PC-9 (cell line): ENCODE measurements around the gene SLC38A8. TPM values are rescaled to one million over a fixed set of nuclear protein-coding genes. Genes with fewer than 3 reads are reported as not detected.

Experiments used
- BruUV-seq: library from RNA; stranded (reverse); fragments of 400-500 nt; replicated peaks from 2 replicates; lab custom pipeline; 2021; lab: Mats Ljungman, UMichigan
- CTCF ChIA-PET: fragments of 300-600 bp; sonication (Branson Sonifier 250); formaldehyde crosslinking; loops from one replicate; lab custom pipeline; 2022; ENCODE audit warnings: antibody characterized with exemption; lab: Charles Lee
- POLR2A ChIA-PET: fragments of 300-600 bp; sonication (Branson Sonifier 250); formaldehyde crosslinking; loops from one replicate; lab custom pipeline; 2022; ENCODE audit warnings: antibody characterized with exemption; ENCODE audit not compliant: unreplicated experiment; lab: Charles Lee
- DNase-seq, 2 experiments: peaks; one replicate each; pipeline versions ENCODE4 v3.0.0 to v3.0.0-alpha.2; 2015 to 2022; ENCODE audit warnings: mixed read lengths in 1 of 2
- H2AFZ ChIP-seq: fragments of 200-600 bp; sonication (generic); 2 replicates; pipeline ENCODE4 v1.8.1; 2017; ENCODE audit warnings: antibody characterized with exemption
- H3F3A ChIP-seq: fragments of 200-600 bp; sonication (generic); 2 replicates; pipeline ENCODE4 v1.8.1; 2017; ENCODE audit warnings: antibody characterized with exemption, mild to moderate bottlenecking, low read depth; ENCODE audit not compliant: insufficient read depth
- H3K27ac ChIP-seq: fragments of 200-600 bp; sonication (generic); 2 replicates; pipeline ENCODE4 v1.6.1; 2016; ENCODE audit warnings: mixed run types
- H3K27me3 ChIP-seq: fragments of 200-600 bp; sonication (generic); 2 replicates; pipeline ENCODE4 v1.6.1; 2016; ENCODE audit warnings: low read depth, mixed run types; ENCODE audit not compliant: insufficient read depth
- H3K36me3 ChIP-seq: fragments of 200-600 bp; sonication (generic); 2 replicates; pipeline ENCODE4 v1.6.1; 2016; ENCODE audit warnings: low read depth, mixed run types
- H3K4me1 ChIP-seq: fragments of 200-600 bp; sonication (generic); replicated peaks from 2 replicates; pipeline ENCODE4 v1.6.1; 2016; ENCODE audit warnings: mixed run types; ENCODE audit not compliant: insufficient read depth
- H3K4me2 ChIP-seq: fragments of 200-600 bp; sonication (generic); 2 replicates; pipeline ENCODE4 v1.6.1; 2017; ENCODE audit warnings: mixed run types
- H3K4me3 ChIP-seq: fragments of 200-600 bp; sonication (generic); 2 replicates; pipeline ENCODE4 v1.6.1; 2016; ENCODE audit warnings: mixed run types
- H3K79me2 ChIP-seq: fragments of 200-600 bp; sonication (generic); 2 replicates; pipeline ENCODE4 v1.6.1; 2017; ENCODE audit warnings: low read depth, mixed run types
- H3K9me2 ChIP-seq: fragments of 200-600 bp; sonication (generic); 2 replicates; pipeline ENCODE4 v1.8.1; 2017; ENCODE audit warnings: mild to moderate bottlenecking; ENCODE audit not compliant: insufficient read depth
- H3K9me3 ChIP-seq: fragments of 200-600 bp; sonication (generic); 2 replicates; pipeline ENCODE4 v1.8.1; 2016; ENCODE audit warnings: low read depth; ENCODE audit not compliant: insufficient read depth
- H4K20me1 ChIP-seq: fragments of 200-600 bp; sonication (generic); 2 replicates; pipeline ENCODE4 v1.8.1; 2017; ENCODE audit not compliant: insufficient read depth
- EZH2 ChIP-seq: fragments of 200-600 bp; sonication (generic); IDR thresholded peaks from 2 replicates; pipeline ENCODE4 v1.8.0; 2017; ENCODE audit warnings: antibody characterized with exemption, low read depth
- intact Hi-C: fragments of 100-400 bp; cut with micrococcal nuclease; formaldehyde crosslinking; loops from one replicate; pipeline ENCODE4 v1.10.0; 2022; ENCODE audit not compliant: unreplicated experiment
- total RNA-seq: library from RNA; stranded (reverse); gene quantifications from 2 replicates; pipeline ENCODE4 v1.2.3, GENCODE V29; 2021
- TF ChIP-seq, protein P1 (sequence below): fragments of 200-600 bp; sonication (generic); conservative IDR thresholded peaks from 2 replicates; pipeline ENCODE4 v1.6.1; 2017; ENCODE audit warnings: mixed run types, antibody characterized with exemption, mild to moderate bottlenecking, moderate library complexity

SLC38A8 gene
- total RNA-seq, 1 experiment from 2014 or later: not detected

DNA sequence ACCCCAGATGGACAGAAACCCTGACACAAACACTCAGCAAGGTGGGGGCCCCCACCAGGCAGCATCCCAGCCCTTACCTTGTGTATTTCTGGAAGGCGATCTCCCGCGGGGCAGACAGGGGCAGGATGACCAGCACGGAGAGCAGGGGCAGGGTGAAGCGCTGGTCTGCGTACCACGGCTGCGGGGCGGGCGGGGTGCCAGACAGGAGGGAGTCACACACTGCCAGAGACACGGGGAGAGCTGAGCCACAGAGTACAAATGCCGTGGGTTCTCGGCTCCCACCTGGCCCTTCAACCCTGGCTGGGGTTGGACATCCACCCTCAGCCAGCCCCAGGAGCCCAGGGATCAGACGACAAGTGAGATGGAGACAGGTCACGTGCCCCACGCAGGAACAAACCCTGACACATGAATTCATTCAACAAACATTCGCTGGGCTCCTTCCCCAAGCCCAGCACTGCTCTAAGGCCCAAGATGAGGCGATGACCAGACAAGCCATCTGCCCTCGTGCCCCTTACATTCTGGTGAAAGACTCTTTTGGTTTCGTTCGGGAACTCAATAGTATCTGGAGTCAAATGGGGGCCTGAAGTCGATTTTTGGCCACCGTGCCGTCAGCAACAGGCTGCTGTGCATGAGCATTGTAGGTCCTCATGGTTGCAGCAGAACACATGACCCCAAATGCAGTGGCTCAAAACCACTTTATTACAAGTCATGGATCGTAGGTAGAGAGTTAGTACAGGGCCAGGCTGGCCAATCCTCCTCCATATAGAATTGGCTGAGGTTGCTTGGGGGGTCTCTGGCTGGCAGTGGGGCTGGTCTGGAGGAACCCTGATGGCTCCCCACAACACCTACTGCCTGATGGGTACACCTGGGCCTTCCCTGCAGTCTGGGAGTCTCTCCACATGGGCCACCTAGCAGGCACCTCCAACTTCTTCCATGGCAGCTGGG, 9.1 kb downstream of the SLC38A8 start:
- Histone ChIP-seq H2AFZ (no peak overlapping the region), H3K4me2 (no peak overlapping the region), H3K27ac (no peak overlapping the region), H3F3A (no peaks in the 10 kb centered on the region), H3K4me1 (no peaks in the 10 kb centered on the region), H4K20me1 (no peaks in the 10 kb centered on the region), H3K79me2 (no peaks in the 10 kb centered on the region), H3K36me3 (no peaks in the 10 kb centered on the region), H3K27me3 (peaks cover 48% of the 10 kb centered on the region), H3K9me3 (0 out of 2 replicates have a peak, but pooled peaks cover 5% of the 10 kb centered on the region), H3K4me3 (no peak overlapping the region), H3K9me2 (no peaks in the 10 kb centered on the region)
- TF ChIP-seq, protein P1, sequence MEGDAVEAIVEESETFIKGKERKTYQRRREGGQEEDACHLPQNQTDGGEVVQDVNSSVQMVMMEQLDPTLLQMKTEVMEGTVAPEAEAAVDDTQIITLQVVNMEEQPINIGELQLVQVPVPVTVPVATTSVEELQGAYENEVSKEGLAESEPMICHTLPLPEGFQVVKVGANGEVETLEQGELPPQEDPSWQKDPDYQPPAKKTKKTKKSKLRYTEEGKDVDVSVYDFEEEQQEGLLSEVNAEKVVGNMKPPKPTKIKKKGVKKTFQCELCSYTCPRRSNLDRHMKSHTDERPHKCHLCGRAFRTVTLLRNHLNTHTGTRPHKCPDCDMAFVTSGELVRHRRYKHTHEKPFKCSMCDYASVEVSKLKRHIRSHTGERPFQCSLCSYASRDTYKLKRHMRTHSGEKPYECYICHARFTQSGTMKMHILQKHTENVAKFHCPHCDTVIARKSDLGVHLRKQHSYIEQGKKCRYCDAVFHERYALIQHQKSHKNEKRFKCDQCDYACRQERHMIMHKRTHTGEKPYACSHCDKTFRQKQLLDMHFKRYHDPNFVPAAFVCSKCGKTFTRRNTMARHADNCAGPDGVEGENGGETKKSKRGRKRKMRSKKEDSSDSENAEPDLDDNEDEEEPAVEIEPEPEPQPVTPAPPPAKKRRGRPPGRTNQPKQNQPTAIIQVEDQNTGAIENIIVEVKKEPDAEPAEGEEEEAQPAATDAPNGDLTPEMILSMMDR: no peak
- POLR2A ChIA-PET: no interaction called here
- BruUV-seq: no TSS peak
- intact Hi-C loops: no loop called here
- no peak for DNase-seq
- CTCF ChIA-PET: no interaction called here

DNA sequence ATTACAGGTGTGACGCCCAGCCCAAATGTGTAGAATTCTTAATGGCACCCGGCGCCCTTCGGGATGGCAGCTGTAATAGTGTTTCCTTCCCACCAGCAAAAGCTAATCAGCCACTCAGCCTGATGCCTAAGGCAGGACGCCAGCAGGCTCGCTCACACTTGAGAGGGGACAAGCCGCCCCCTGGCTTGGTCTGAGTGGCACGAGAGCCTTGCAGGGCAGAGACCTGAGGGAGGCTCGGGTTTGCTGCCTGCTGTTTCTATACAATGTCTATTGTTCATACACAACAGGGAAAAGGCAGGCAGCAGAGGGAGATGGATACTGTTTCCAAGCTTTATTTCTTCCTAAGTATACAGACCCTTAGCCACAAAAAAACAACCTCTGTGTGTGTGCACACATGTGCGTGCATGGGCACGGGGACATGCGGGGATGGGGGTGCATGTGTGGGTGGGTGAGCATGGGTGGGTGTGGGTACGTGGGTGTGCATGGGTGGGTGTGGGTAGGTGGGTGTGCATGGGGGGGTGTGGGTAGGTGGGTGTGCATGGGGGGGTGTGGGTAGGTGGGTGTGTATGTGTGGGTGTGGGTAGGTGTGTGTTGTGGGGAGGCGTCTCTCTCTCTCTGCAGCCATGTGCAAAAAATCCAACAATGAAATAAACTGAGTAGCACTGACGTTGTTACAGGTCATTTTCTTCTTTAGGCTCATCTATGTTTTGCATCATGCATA, 10.0 kb downstream of the SLC38A8 start:
- H3K4me1 ChIP-seq: no peaks in the 10 kb centered on the region
- H3K36me3 ChIP-seq: no peaks in the 10 kb centered on the region
- 0 out of 2 replicates have a peak, but pooled peaks cover 5% of the 10 kb centered on the region for H3K9me3 ChIP-seq
- TF ChIP-seq EZH2: no peak
- TF ChIP-seq, protein P1: no peak
- DNase-seq: no peak
- H3K4me2 ChIP-seq: no peak overlapping the region
- H3K27ac ChIP-seq: no peak overlapping the region
- ChIA-PET POLR2A (no interaction called here), CTCF (interaction anchor here (0.7 kb wide), 1 partner anchor 24 kb away, joined by 4 read pairs; no protein-coding TSS in a partner anchor)
- no peaks in the 10 kb centered on the region for H3F3A ChIP-seq
- intact Hi-C loops: no loop called here
- H3K79me2 ChIP-seq: no peaks in the 10 kb centered on the region
- no peaks in the 10 kb centered on the region for H4K20me1 ChIP-seq
- no peak overlapping the region for H2AFZ ChIP-seq
- H3K27me3 ChIP-seq: peaks cover 52% of the 10 kb centered on the region
- H3K4me3 ChIP-seq: no peak overlapping the region
- BruUV-seq: no TSS peak
- H3K9me2 ChIP-seq: no peaks in the 10 kb centered on the region

DNA sequence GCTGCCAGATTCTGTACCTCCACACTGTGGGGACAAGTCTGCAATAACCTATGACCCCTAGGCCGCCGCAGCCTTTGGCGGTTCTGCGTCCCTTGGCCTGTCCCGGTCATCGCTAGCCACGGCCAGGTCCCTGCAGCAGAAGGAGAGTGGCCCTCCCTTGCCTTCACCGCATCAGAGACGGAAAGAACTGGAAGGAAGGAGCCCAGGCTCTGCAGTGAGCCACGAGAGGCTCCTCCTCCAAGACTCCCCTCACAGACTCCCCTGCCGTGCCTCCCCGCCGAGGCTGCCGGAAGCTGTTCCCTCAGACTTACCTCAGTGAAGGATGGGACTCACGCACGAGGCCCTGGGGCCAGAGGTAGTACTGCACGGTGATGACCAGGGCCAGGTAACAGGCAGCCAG, 11.0 kb downstream of the SLC38A8 start:
- intact Hi-C loops: no loop called here
- H3K27me3 ChIP-seq: peaks cover 52% of the 10 kb centered on the region
- ChIA-PET POLR2A (no interaction called here), CTCF (no interaction called here)
- no peak for TF ChIP-seq EZH2
- TF ChIP-seq, protein P1: no peak
- no peak overlapping the region for H2AFZ ChIP-seq
- no peaks in the 10 kb centered on the region for H3K79me2 ChIP-seq
- no peak overlapping the region for H3K27ac ChIP-seq
- H4K20me1 ChIP-seq: no peaks in the 10 kb centered on the region
- no peak for DNase-seq
- BruUV-seq: no TSS peak
- no peaks in the 10 kb centered on the region for H3F3A ChIP-seq
- no peaks in the 10 kb centered on the region for H3K9me2 ChIP-seq
- H3K4me3 ChIP-seq: no peak overlapping the region
- H3K4me2 ChIP-seq: no peak overlapping the region
- no peaks in the 10 kb centered on the region for H3K4me1 ChIP-seq
- 0 out of 2 replicates have a peak, but pooled peaks cover 5% of the 10 kb centered on the region for H3K9me3 ChIP-seq
- H3K36me3 ChIP-seq: no peaks in the 10 kb centered on the region
